HAP-1 (cell line): ENCODE results near the gene CFAP299.

ENCODE experiments used
- DNase-seq, 2 experiments: peaks; one replicate each; pipeline ENCODE4 v3.0.0-alpha.2; 2016 to 2020; ENCODE audit warnings: low spot score in 2 of 2
- H3K27me3 ChIP-seq: fragments of 250-450 bp; sonication (Bioruptor Pico); 2 replicates; pipeline ENCODE4 v1.5.1; 2020; ENCODE audit warnings: low read depth, mild to moderate bottlenecking, moderate library complexity
- H3K36me3 ChIP-seq: fragments of 250-450 bp; sonication (Bioruptor Pico); replicated peaks from 2 replicates; pipeline ENCODE4 v1.5.1; 2020; ENCODE audit warnings: mild to moderate bottlenecking
- H3K4me1 ChIP-seq: fragments of 250-450 bp; sonication (Bioruptor Pico); 2 replicates; pipeline ENCODE4 v1.5.1; 2020; ENCODE audit warnings: mild to moderate bottlenecking
- H3K4me3 ChIP-seq: fragments of 250-450 bp; sonication (Bioruptor Pico); 2 replicates; pipeline ENCODE4 v1.5.1; 2020; ENCODE audit warnings: mild to moderate bottlenecking, moderate library complexity
- H3K9me3 ChIP-seq: fragments of 250-450 bp; sonication (Bioruptor Pico); 2 replicates; pipeline ENCODE4 v1.5.1; 2020; ENCODE audit warnings: mild to moderate bottlenecking, moderate library complexity
- in situ Hi-C: fragments of 300-500 bp; cut with MboI; formaldehyde crosslinking; loops from 3 replicates; pipeline ENCODE4 v1.14.3; 2020; ENCODE audit warnings: low sequenced_read_pairs, inconsistent platforms, mixed read lengths

CFAP299 gene

DNA sequence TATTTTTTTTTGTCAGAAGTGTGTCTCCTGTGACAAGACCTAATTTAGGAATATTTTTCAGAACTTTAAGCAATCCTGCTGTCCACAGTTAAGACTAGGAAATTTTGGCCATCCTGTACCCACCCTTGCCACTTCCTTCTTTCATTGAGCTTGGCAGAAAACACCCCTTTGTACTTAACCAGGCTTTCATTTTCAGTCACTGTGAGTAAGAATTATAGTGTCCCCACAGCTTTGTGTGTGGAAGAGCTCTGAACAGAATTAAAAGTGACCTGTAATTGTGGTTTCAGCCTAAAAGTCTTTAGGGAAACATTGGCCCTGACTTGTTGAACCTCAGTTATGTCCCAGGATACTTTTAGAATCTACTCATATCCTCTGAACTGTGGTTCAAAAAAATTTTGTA is 541.3 kb downstream of the CFAP299 start:
- no peak for DNase-seq
- in situ Hi-C loops, result no loop called here
- Histone ChIP-seq H3K4me3 (no peak overlapping the region), H3K4me1 (no peaks in the 10 kb centered on the region), H3K27me3 (no peaks in the 10 kb centered on the region), H3K36me3 (no peaks in the 10 kb centered on the region), H3K9me3 (no peaks in the 10 kb centered on the region)

DNA sequence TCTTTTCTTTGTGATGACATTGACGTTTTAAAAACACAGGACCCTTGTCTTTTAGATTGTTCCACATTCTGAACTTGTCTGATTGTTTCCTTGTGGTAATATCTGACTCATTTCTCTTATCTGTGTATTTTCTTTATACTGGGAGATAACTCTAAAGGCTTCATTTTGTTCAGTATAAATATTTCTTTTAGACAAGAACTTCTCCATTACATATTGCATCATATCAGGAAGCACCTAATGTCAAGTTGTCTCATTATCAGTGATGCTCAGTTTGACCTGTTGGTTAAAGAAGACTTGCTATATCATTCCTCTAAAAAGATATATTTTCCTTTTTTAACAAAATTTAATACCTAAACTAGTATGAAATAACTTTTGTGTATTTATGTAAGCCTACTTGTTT is 542.7 kb downstream of the CFAP299 start:
- DNase-seq, result no peak

DNA sequence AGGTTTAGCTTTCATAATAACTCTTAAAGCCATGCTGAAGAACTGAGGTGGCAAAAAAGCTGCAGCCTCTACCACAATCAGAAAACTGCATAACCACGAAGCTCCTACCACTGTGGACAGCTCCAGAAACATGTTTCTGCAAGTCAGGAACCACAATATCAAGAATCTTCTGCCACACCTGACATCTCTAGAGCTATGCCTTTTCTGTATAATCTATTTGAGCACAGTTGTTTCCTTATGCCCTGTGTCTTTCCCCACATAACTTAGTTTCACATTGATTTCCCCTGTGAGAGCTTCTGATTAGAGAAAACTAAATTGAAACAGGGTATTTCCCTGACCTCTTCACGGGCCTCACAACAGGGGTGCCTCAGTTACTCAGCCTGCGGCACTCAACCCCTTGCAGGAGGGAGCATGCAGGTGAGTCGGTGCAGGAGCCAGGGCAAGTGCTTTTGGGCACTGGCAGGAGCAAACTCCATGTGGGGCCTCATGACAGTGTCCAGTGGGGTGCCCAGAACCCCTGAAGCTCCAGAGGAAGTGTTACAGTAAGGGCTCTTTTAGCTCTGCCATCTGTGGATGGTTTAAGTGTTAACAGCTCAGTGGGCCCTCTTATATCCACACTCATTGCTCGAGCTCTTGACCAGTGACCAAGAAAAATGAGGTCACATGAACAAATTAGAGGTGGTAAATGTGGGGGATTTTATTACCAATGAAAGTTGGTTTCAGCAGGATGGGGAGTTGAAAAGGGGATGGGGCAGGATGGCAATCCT is 562.2 kb downstream of the CFAP299 start:
- in situ Hi-C loops, result no loop called here

More for the DNA sequence above, 542.7 kb downstream of the CFAP299 start:
- no peak overlapping the region for H3K4me3 ChIP-seq
- H3K36me3 ChIP-seq, result no peaks in the 10 kb centered on the region
- no peaks in the 10 kb centered on the region for H3K27me3 ChIP-seq
- H3K4me1 ChIP-seq, result no peaks in the 10 kb centered on the region
- H3K9me3 ChIP-seq, result no peaks in the 10 kb centered on the region
- in situ Hi-C loops, result no loop called here

DNA sequence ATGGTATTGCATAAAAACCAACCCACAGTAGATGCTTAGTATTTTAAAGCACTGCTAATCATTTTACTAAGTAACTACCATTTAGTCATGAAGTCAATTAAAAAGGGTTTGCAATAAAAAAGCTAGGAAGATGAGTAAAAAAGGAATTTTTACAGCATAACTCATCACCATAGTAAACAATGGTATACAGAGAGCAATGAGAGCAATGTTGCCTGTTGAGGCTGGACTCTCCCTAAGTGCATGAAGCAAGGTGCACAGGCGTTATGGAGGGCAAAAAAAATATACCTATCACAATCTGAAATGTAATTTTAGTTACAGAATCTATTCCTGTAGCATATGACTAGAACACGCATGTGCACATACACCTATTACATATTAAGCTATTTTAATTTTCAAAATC is 565.4 kb downstream of the CFAP299 start:
- H3K4me3 ChIP-seq, result no peak overlapping the region
- DNase-seq, result no peak
- in situ Hi-C loops, result no loop called here
- H3K36me3 ChIP-seq, result no peaks in the 10 kb centered on the region
- H3K4me1 ChIP-seq, result no peaks in the 10 kb centered on the region
- H3K27me3 ChIP-seq, result no peaks in the 10 kb centered on the region
- H3K9me3 ChIP-seq, result no peaks in the 10 kb centered on the region

More for the DNA sequence above, 562.2 kb downstream of the CFAP299 start:
- H3K4me3 ChIP-seq, result no peak overlapping the region
- H3K27me3 ChIP-seq, result no peaks in the 10 kb centered on the region
- no peaks in the 10 kb centered on the region for H3K36me3 ChIP-seq
- no peaks in the 10 kb centered on the region for H3K9me3 ChIP-seq
- no peak for DNase-seq
- no peaks in the 10 kb centered on the region for H3K4me1 ChIP-seq

DNA sequence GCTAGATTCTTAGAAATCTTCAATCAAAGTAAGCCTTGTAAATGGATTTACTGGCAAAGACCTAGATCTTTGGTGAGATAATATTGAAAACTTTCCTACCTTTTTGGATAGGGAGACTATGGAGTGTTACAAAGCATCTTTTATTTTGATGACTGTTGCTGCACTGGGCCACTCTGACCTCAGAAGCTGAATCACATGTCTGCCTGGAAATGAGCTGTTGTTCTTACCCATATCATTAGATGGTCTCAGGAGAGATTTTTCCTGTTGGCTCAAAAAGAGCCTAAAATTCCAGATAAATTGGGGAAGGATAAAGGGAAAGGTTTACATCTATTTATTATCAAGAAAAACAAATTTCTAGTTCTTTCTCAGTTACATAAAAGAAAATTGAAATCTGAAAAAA is 567.5 kb downstream of the CFAP299 start:
- no peaks in the 10 kb centered on the region for H3K27me3 ChIP-seq
- DNase-seq, result no peak
- no peaks in the 10 kb centered on the region for H3K9me3 ChIP-seq
- no peaks in the 10 kb centered on the region for H3K36me3 ChIP-seq
- H3K4me3 ChIP-seq, result no peak overlapping the region
- in situ Hi-C loops, result no loop called here
- no peaks in the 10 kb centered on the region for H3K4me1 ChIP-seq

- H3K27me3 ChIP-seq, result no peaks in the 10 kb centered on the region
- in situ Hi-C loops, result no loop called here
- DNase-seq, result no peak
- no peak overlapping the region for H3K4me3 ChIP-seq
- H3K4me1 ChIP-seq, result no peaks in the 10 kb centered on the region
- no peaks in the 10 kb centered on the region for H3K9me3 ChIP-seq
- no peaks in the 10 kb centered on the region for H3K36me3 ChIP-seq
These were observed 574.4 kb downstream of the CFAP299 start for GRCh38 chr4:80909938-80910337.

- H3K4me1 ChIP-seq, result no peaks in the 10 kb centered on the region
- H3K4me3 ChIP-seq, result no peak overlapping the region
- in situ Hi-C loops, result no loop called here
- H3K9me3 ChIP-seq, result no peaks in the 10 kb centered on the region
- H3K36me3 ChIP-seq, result no peaks in the 10 kb centered on the region
- no peaks in the 10 kb centered on the region for H3K27me3 ChIP-seq
- no peak for DNase-seq
These were observed 575.9 kb downstream of the CFAP299 start for GRCh38 chr4:80911458-80911857.

GRCh38 chr4:80912350-80912749 is 576.8 kb downstream of the CFAP299 start:
- Histone ChIP-seq H3K9me3 (no peaks in the 10 kb centered on the region), H3K4me1 (no peaks in the 10 kb centered on the region), H3K27me3 (no peaks in the 10 kb centered on the region), H3K4me3 (no peak overlapping the region), H3K36me3 (no peaks in the 10 kb centered on the region)
- DNase-seq, result no peak
- in situ Hi-C loops, result no loop called here

GRCh38 chr4:80913381-80913780 is 577.9 kb downstream of the CFAP299 start:
- Histone ChIP-seq H3K36me3 (no peaks in the 10 kb centered on the region), H3K4me1 (no peaks in the 10 kb centered on the region), H3K27me3 (no peaks in the 10 kb centered on the region), H3K4me3 (no peak overlapping the region), H3K9me3 (no peaks in the 10 kb centered on the region)
- in situ Hi-C loops, result no loop called here
- no peak for DNase-seq

DNA sequence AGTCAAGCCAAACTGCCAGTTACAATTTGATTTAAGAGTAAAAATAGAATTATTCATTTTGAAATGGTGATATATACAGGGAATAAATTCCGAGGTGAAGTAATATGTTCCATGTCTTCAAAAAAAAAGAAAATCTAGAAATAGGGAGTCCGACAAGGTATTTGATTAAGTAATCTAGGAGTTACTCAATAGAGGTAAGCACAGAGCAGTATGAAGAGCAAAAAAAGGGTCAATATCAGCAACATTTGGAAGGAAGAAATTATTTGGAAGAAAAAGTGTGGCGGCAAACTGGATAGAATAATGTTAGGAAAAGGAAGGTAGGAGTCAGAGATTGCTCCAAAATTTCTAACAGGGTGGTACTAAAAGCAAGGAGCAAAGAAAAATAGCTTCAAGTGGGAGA is 581.2 kb downstream of the CFAP299 start:
- no peaks in the 10 kb centered on the region for H3K9me3 ChIP-seq
- in situ Hi-C loops, result no loop called here
- DNase-seq, result no peak
- H3K27me3 ChIP-seq, result no peaks in the 10 kb centered on the region
- H3K4me1 ChIP-seq, result no peaks in the 10 kb centered on the region
- H3K36me3 ChIP-seq, result no peaks in the 10 kb centered on the region
- H3K4me3 ChIP-seq, result no peak overlapping the region

GRCh38 chr4:80918004-80918403 is 582.5 kb downstream of the CFAP299 start:
- no peaks in the 10 kb centered on the region for H3K27me3 ChIP-seq
- no peaks in the 10 kb centered on the region for H3K36me3 ChIP-seq
- in situ Hi-C loops, result no loop called here
- H3K4me3 ChIP-seq, result no peak overlapping the region
- no peaks in the 10 kb centered on the region for H3K4me1 ChIP-seq
- DNase-seq, result no peak
- H3K9me3 ChIP-seq, result no peaks in the 10 kb centered on the region

DNA sequence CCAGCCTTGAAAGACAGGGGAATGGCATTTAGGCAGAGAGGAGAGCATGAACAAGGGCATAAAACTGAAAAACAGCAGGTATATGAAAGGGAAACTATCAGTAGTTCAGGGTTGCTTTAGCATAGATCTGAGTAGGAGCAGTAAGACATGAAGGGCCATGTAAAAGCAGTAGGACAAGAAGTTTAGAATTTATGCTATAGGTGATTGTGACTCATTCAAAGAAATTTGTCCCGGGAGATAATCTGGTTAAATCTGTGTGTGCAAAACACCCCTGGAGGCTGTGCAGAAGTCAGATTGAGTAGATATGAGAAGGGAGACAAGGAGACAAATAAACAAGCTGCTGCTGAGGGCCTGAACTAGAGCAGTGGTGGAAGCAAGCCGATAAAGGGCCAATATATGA is 585.9 kb downstream of the CFAP299 start:
- no peak for DNase-seq
- no peaks in the 10 kb centered on the region for H3K9me3 ChIP-seq
- no peaks in the 10 kb centered on the region for H3K27me3 ChIP-seq
- H3K4me1 ChIP-seq, result no peaks in the 10 kb centered on the region
- H3K4me3 ChIP-seq, result no peak overlapping the region
- in situ Hi-C loops, result no loop called here
- H3K36me3 ChIP-seq, result no peaks in the 10 kb centered on the region

DNA sequence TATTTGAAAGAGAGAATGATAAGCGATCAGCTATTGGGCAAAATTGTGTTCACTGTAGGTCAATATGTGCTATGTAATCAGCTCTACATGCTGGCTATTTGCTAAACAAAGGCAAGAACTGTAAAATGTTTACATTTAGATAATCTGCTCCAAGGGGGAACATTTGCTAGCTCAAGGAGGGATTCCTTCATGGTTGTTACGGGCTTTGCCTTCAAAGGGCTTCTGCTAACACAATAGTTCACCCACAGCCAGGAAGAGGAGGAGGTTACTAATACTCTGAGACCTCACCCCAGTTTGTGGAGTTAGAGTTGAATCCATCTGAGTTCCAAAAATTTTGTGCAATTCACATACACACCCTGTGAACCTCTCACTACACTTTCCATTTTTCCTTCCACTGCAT is 587.4 kb downstream of the CFAP299 start:
- no peaks in the 10 kb centered on the region for H3K9me3 ChIP-seq
- no peak overlapping the region for H3K4me3 ChIP-seq
- in situ Hi-C loops, result no loop called here
- H3K36me3 ChIP-seq, result no peaks in the 10 kb centered on the region
- no peak for DNase-seq
- no peaks in the 10 kb centered on the region for H3K4me1 ChIP-seq
- H3K27me3 ChIP-seq, result no peaks in the 10 kb centered on the region

- H3K4me3 ChIP-seq, result no peak overlapping the region
- in situ Hi-C loops, result no loop called here
- no peaks in the 10 kb centered on the region for H3K9me3 ChIP-seq
- no peak for DNase-seq
- no peaks in the 10 kb centered on the region for H3K27me3 ChIP-seq
- no peaks in the 10 kb centered on the region for H3K36me3 ChIP-seq
- H3K4me1 ChIP-seq, result no peaks in the 10 kb centered on the region
These were observed 589.8 kb downstream of the CFAP299 start for GRCh38 chr4:80925293-80925692.

DNA sequence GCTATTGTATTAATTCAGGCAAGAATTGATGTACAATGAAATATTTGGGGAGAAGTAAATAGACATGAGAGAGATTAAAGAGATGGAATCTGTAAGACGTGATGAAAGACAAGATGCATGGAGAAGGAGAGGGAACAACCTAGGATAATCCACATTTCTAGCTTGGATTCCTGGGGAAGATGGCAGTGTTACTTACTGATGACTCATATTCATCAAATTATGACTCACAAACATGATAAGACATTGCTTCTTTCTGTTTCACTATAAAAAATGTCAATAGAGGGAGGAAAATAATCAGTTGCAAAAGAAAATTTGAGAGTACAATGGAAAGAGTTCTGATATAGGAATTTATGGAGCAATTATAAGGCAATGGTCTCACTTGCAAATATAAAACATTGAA is 590.9 kb downstream of the CFAP299 start:
- Histone ChIP-seq H3K27me3 (no peaks in the 10 kb centered on the region), H3K4me1 (no peaks in the 10 kb centered on the region), H3K4me3 (no peak overlapping the region), H3K9me3 (no peaks in the 10 kb centered on the region), H3K36me3 (no peaks in the 10 kb centered on the region)
- DNase-seq, result no peak
- in situ Hi-C loops, result no loop called here
